DMS114 treated with DMSO at 0.1 percent for 48 hours (cell line): ENCODE results near the gene OR56B4.
"Not testable (repeated sequence)": the region's sequence is repeated elsewhere in the genome, so short reads cannot be mapped to it uniquely, and the experiment has no call there.

Experiments
- DNase-seq: peaks from one replicate; lab custom pipeline; 2025; ENCODE audit not compliant: unreplicated experiment; lab: John Stamatoyannopoulos, UW

The OR56B4 gene

GRCh38 chr11:6107384-6107783, at the start of gene OR56B4:
OR56B4 (plus strand) TSS chr11:6107684; CDS start chr11:6107779, 95 bp downstream.
- DNase-seq = not testable (repeated sequence)

GRCh38 chr11:6061475-6061874, 46.0 kb upstream of the OR56B4 start:
- no peak for DNase-seq

- DNase-seq = no peak
Observed at GRCh38 chr11:6062691-6063358, 44.7 kb upstream of the OR56B4 start.

GRCh38 chr11:6067502-6067901, 40.0 kb upstream of the OR56B4 start:
- no peak for DNase-seq

GRCh38 chr11:6076443-6076842, 31.0 kb upstream of the OR56B4 start:
- DNase-seq = not testable (repeated sequence)

GRCh38 chr11:6077723-6078122, 29.8 kb upstream of the OR56B4 start:
- no peak for DNase-seq

GRCh38 chr11:6079463-6079862, 28.0 kb upstream of the OR56B4 start:
- no peak for DNase-seq

GRCh38 chr11:6083129-6083528, 24.4 kb upstream of the OR56B4 start:
- no peak for DNase-seq

- no peak for DNase-seq
Observed at GRCh38 chr11:6084587-6084986, 22.9 kb upstream of the OR56B4 start.

GRCh38 chr11:6094186-6094585, 13.3 kb upstream of the OR56B4 start:
- no peak for DNase-seq

GRCh38 chr11:6095798-6096197, 11.7 kb upstream of the OR56B4 start:
- DNase-seq = no peak

GRCh38 chr11:6096417-6096816, 11.1 kb upstream of the OR56B4 start:
- DNase-seq = no peak

- DNase-seq = no peak
Observed at GRCh38 chr11:6099577-6099976, 7.9 kb upstream of the OR56B4 start.

GRCh38 chr11:6110011-6110410, 2.5 kb downstream of the OR56B4 start:
- no peak for DNase-seq

GRCh38 chr11:6111673-6112072, 4.2 kb downstream of the OR56B4 start:
- DNase-seq = no peak

GRCh38 chr11:6116638-6117037, 9.2 kb downstream of the OR56B4 start:
- DNase-seq = no peak

- DNase-seq = no peak
Observed at GRCh38 chr11:6124245-6124644, 16.8 kb downstream of the OR56B4 start.

GRCh38 chr11:6127881-6128280, 20.4 kb downstream of the OR56B4 start:
- DNase-seq = no peak

- DNase-seq = no peak
Observed at GRCh38 chr11:6129011-6129410, 21.5 kb downstream of the OR56B4 start.

- no peak for DNase-seq
Observed at GRCh38 chr11:6129635-6130034, 22.2 kb downstream of the OR56B4 start.

GRCh38 chr11:6132431-6132830, 24.9 kb downstream of the OR56B4 start:
- no peak for DNase-seq

GRCh38 chr11:6135936-6136335, 28.5 kb downstream of the OR56B4 start:
- DNase-seq = not testable (repeated sequence)

GRCh38 chr11:6142936-6143335, 35.5 kb downstream of the OR56B4 start:
- DNase-seq = no peak
